Aorta (tissue), 5 donors: Measurements from ENCODE around the gene LRP5. TPM values are rescaled to one million over a fixed set of nuclear protein-coding genes. Genes with fewer than 3 reads are reported as not detected.
A peak's percentile ranks its signal among the peaks of the same experiment; 100 is the strongest.
"Not testable (repeated sequence)": the region's sequence is repeated elsewhere in the genome, so short reads cannot be mapped to it uniquely, and the experiment has no call there.

Source experiments
- ATAC-seq: fragments of 200-7000 bp; cut with Tn5 transposase; one replicate; pipeline ENCODE4 v1.9.1; 2022; ENCODE audit warnings: moderate library complexity; ENCODE audit not compliant: low FRiP score
- DNase-seq, 2 donors: peaks; one replicate each; pipeline ENCODE4 v3.0.0-alpha.2; 2020
- H3K27ac ChIP-seq, 2 donors: one replicate each; pipeline ENCODE4 v1.5.1; 2013; ENCODE audit warnings: low read length in 2 of 2, mild to moderate bottlenecking in 2 of 2, moderate library complexity in 2 of 2, control low read depth in 1 of 2, inconsistent platforms in 1 of 2, low read depth in 1 of 2
- H3K27me3 ChIP-seq, 2 donors: one replicate each; pipeline ENCODE4 v1.6.1; 2013; ENCODE audit warnings: control low read depth in 1 of 2, low read length in 1 of 2, mild to moderate bottlenecking in 1 of 2, moderate library complexity in 1 of 2; ENCODE audit not compliant: insufficient read depth in 2 of 2, control insufficient read depth in 1 of 2
- H3K36me3 ChIP-seq, 2 donors: one replicate each; pipeline ENCODE4 v1.6.1; 2013; ENCODE audit warnings: control low read depth in 1 of 2, low read length in 1 of 2, mild to moderate bottlenecking in 1 of 2; ENCODE audit not compliant: insufficient read depth in 2 of 2, control insufficient read depth in 1 of 2
- H3K4me1 ChIP-seq, 2 donors: one replicate each; pipeline ENCODE4 v1.6.1; 2013; ENCODE audit warnings: low read length in 2 of 2, control low read depth in 1 of 2, mild to moderate bottlenecking in 1 of 2, moderate library complexity in 1 of 2; ENCODE audit not compliant: insufficient read depth in 2 of 2, control insufficient read depth in 1 of 2
- H3K4me3 ChIP-seq, 2 donors: one replicate each; pipeline ENCODE4 v1.5.1; 2013; ENCODE audit warnings: low read length in 2 of 2, control low read depth in 1 of 2, mild to moderate bottlenecking in 1 of 2
- H3K9me3 ChIP-seq: one replicate; pipeline ENCODE4 v1.6.1; 2013; ENCODE audit warnings: mild to moderate bottlenecking, low read length; ENCODE audit not compliant: control insufficient read depth
- WGBS, 2 donors: extraction: QIAGEN DNeasy Blood & Tissue Kit; methylation state at CpG; one replicate each; pipeline ENCODE4 v1.1.7; 2013; 5-methylcytosine and 5-hydroxymethylcytosine counted together
- intact Hi-C, 2 donors: fragments of 100-400 bp; cut with DNase I; formaldehyde crosslinking; loops; one replicate each; pipeline versions ENCODE4 v1.14.2 to v1.15.0; 2022
- polyA plus RNA-seq, 2 donors: library from polyadenylated mRNA; stranded (reverse); fragments of 200-250 nt; gene quantifications; one replicate each; pipeline ENCODE4 v1.2.3, GENCODE V29; 2013
- total RNA-seq, 2 donors: library from RNA; stranded (reverse); fragmentation: NEBNext Ultra II Directional; extraction: Animal tissue kit (Norgen Biotek cat#: 25700); gene quantifications; one replicate each; pipeline ENCODE4 v1.2.1, GENCODE V29; 2021
- donor health status: healthy with polysubstance abuse.
- donor health status: Bipolar disorder and iron deficiency.
- donor health status: DM: no; HTN: no; CAD: no.
- donor health status: DM: no; HTN: no; CAD: no.
- donor health status: DM: yes; HTN: yes; CAD: no.

The LRP5 gene
- total and polyA plus RNA-seq, 4 donors, result 23.9 to 103 (median 69.5) TPM

DNA sequence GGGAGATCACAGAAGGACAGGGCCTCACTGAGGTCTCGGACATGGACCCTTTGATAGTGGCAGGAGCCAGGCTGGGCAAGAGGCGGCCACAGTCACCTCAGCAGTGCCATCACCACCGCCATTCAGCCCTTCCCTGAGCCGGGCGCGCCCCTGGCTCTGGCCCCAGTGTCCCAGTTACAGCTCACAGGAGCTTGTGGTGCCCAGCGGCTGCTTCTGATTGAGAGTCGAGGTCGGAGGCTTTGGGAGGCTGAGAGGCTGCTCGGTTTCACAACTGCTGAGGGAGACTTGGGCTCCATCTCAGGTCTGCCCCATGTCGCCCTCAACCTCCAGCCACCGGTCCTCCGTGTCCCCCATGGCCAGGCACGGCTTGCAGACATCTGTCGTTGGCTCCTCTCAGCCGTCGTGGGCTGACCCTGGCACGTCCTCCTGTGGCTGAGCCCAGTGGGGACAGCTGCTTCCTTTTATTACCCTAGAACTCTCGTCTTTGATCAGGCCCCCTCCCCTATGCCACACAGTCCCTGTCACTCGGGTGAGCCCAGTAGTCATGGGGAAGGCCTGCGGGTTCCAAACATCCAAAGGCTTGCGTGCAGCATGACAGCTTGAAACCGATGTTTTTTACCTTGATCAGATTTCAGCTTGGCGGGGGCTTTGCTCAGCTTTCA lies 119.7 kb downstream of the LRP5 start:
- ATAC-seq, result no peak
- H3K9me3 ChIP-seq, result peaks cover 5% of the 10 kb centered on the region
- H3K4me3 ChIP-seq, result no peak overlapping the region
- H3K36me3 ChIP-seq, result peaks cover 0 to 10% of the 10 kb centered on the region in 2 donors
- WGBS, 2 donors, result 85 to 87% methylated on average over 24 of the region's 24 CpGs
- DNase-seq, result no peak
- H3K27me3 ChIP-seq, result no peaks in the 10 kb centered on the region
- H3K27ac ChIP-seq, result no peak overlapping the region
- intact Hi-C loops, result no loop called here
- no peaks in the 10 kb centered on the region for H3K4me1 ChIP-seq

- Histone ChIP-seq H3K36me3 (peaks cover 0 to 10% of the 10 kb centered on the region in 2 donors), H3K4me1 (no peaks in the 10 kb centered on the region), H3K27me3 (no peaks in the 10 kb centered on the region), H3K4me3 (no peak overlapping the region), H3K9me3 (peaks cover 5% of the 10 kb centered on the region), H3K27ac (no peak overlapping the region)
- no peak for ATAC-seq
- 87 to 89% methylated on average over 17 of the region's 17 CpGs for WGBS, 2 donors
- DNase-seq, result no peak
- intact Hi-C loops, result no loop called here
These were observed 120.5 kb downstream of the LRP5 start for GRCh38 chr11:68432874-68433273.

DNA sequence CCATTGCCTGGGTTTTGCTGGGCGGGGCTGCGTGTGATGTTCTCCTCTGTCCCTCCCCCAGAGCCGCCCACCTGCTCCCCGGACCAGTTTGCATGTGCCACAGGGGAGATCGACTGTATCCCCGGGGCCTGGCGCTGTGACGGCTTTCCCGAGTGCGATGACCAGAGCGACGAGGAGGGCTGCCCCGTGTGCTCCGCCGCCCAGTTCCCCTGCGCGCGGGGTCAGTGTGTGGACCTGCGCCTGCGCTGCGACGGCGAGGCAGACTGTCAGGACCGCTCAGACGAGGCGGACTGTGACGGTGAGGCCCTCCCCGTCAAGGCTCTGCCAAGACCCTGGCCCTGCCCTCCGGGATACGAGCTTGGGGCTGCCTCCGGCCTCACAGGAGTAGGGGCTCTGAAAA lies 121.2 kb downstream of the LRP5 start:
- ATAC-seq (no peak), DNase-seq (no peak)
- Histone ChIP-seq H3K4me1 (no peaks in the 10 kb centered on the region), H3K9me3 (peaks cover 5% of the 10 kb centered on the region), H3K36me3 (peaks cover 0 to 8% of the 10 kb centered on the region in 2 donors), H3K27me3 (no peaks in the 10 kb centered on the region), H3K4me3 (no peak overlapping the region), H3K27ac (no peak overlapping the region)
- intact Hi-C loops, result no loop called here
- WGBS, 2 donors, result 90 to 93% methylated on average over 31 of the region's 31 CpGs

- H3K4me3 ChIP-seq, intact Hi-C loops, H3K27ac ChIP-seq, H3K4me1 ChIP-seq, H3K9me3 ChIP-seq, ATAC-seq, H3K36me3 ChIP-seq, DNase-seq, H3K27me3 ChIP-seq: not testable (repeated sequence)
- 94 to 95% methylated on average over 5 of the region's 5 CpGs for WGBS, 2 donors
These were observed 121.8 kb downstream of the LRP5 start for GRCh38 chr11:68434159-68434558.

DNA sequence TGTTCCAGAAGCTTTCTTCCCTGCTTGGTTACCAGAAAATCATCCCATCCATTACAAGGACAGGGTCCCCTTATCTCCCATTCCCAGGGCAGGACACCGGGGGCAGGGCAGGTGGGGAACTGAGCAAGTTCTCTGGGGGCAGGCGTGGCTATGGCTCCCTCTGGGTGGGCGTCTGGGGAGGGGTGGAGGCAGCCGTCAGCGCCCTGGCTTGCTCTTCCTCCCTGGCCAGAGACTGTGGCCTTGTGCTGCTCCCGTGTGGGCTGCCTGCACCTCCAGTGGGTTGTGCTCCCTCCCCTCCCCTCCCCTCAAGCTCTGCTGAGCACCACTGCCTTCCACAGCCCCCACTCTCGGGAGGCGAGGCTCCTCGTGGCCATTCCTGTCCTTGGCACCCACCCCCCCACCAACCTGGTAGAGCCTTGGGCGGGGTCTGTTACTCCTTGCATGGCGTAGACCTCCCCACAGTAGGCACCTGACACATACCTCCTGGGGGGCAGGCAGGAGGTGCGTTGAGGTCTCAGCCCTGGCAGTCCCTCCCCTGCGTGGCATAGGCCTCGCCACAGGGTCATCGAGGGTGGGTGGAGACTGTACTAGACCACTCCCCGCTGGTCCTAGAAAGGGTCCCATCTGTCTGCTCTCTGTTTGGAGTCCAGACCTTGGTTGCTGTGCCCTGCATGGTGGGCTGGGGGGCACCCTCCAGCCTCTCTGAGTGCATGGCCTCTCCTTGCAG lies 123.9 kb downstream of the LRP5 start:
- Histone ChIP-seq H3K27me3 (no peaks in the 10 kb centered on the region), H3K4me1 (no peaks in the 10 kb centered on the region), H3K4me3 (no peak overlapping the region), H3K9me3 (no peaks in the 10 kb centered on the region), H3K36me3 (peaks cover 0 to 2% of the 10 kb centered on the region in 2 donors), H3K27ac (no peak overlapping the region)
- 87 to 92% methylated on average over 16 of the region's 16 CpGs for WGBS, 2 donors
- DNase-seq, result no peak
- no peak for ATAC-seq
- intact Hi-C loops, result no loop called here

GRCh38 chr11:68436985-68437926 lies 124.9 kb downstream of the LRP5 start:
- no peaks in the 10 kb centered on the region for H3K4me1 ChIP-seq
- H3K27ac ChIP-seq, result peak overlapping the region in 1 of 2 donors; percentile 1
- peaks cover 0 to 2% of the 10 kb centered on the region in 2 donors for H3K36me3 ChIP-seq
- no peaks in the 10 kb centered on the region for H3K27me3 ChIP-seq
- no peaks in the 10 kb centered on the region for H3K9me3 ChIP-seq
- WGBS, 2 donors, result 69 to 75% methylated on average over 34 of the region's 34 CpGs
- intact Hi-C loops, result no loop called here
- H3K4me3 ChIP-seq, result no peak overlapping the region
- peak in 1 of 2 donors; percentile 72 for DNase-seq
- ATAC-seq, result peak; percentile 66

DNA sequence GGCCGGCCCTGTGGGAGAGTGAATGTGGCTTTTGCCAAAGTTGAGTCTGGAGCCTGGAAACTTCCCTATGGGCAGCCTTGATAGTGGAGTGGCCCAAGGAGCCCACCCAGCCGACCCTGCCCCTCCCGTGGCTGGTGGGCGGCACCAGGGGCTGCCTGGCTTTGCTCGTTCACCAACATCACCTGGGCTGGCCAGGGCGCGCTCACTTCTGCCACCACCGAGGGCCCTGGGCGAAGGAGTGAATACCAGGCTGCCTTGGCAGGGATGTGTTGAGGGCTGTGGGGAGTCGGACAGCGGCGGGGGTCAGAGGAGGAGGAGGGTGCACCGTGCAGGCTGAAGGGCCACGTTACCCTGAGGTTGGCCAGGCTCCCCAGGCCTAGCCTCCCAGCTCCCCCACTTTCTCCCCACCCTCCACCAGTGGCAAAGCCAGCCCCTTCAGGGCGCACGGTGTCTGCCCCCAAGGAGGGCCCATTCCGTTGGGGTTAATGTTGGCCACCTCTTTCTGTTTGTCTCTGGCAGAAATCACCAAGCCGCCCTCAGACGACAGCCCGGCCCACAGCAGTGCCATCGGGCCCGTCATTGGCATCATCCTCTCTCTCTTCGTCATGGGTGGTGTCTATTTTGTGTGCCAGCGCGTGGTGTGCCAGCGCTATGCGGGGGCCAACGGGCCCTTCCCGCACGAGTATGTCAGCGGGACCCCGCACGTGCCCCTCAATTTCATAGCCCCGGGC lies 125.7 kb downstream of the LRP5 start:
- intact Hi-C loops, result no loop called here
- Histone ChIP-seq H3K36me3 (peaks cover 0 to 2% of the 10 kb centered on the region in 2 donors), H3K4me1 (no peaks in the 10 kb centered on the region), H3K27ac (peak overlapping the region in 1 of 2 donors; percentile 1), H3K4me3 (no peak overlapping the region), H3K9me3 (no peaks in the 10 kb centered on the region), H3K27me3 (no peaks in the 10 kb centered on the region)
- 87 to 91% methylated on average over 33 to 34 of the region's 34 CpGs for WGBS, 2 donors
- ATAC-seq (peak; percentile 12), DNase-seq (no peak)

DNA sequence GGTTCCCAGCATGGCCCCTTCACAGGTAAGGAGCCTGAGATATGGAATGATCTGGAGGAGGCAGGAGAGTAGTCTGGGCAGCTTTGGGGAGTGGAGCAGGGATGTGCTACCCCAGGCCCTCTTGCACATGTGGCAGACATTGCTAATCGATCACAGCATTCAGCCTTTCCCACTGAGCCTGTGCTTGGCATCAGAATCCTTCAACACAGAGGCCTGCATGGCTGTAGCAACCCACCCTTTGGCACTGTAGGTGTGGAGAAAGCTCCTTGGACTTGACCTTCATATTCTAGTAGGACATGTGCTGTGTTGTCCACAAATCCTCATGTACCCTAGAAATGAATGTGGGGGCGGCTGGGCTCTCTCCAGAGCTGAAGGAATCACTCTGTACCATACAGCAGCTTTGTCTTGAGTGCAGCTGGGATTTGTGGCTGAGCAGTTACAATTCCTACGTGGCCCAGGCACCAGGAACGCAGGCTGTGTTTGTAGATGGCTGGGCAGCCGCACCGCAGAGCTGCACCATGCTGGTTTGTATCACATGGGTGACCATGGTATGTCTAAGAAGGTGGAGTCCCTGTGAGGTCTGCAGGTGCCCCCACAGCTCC lies 126.4 kb downstream of the LRP5 start:
- ATAC-seq, result no peak
- DNase-seq, result no peak
- intact Hi-C loops, result no loop called here
- Histone ChIP-seq H3K4me3 (no peak overlapping the region), H3K4me1 (no peaks in the 10 kb centered on the region), H3K9me3 (no peaks in the 10 kb centered on the region), H3K27me3 (no peaks in the 10 kb centered on the region), H3K36me3 (peaks cover 0 to 2% of the 10 kb centered on the region in 2 donors), H3K27ac (no peak overlapping the region)
- WGBS, 2 donors, result 92 to 95% methylated on average over 6 of the region's 6 CpGs
